T-helper 1 cell treated with Interleukin-12 subunit alpha and Interleukin-12 subunit beta and Interleukin-4 antibody, amounts not matched to agents 30 μg/mL and 1 μg/mL, for 36 hours (primary cell): ENCODE results near the gene ABHD12.
"Not testable (repeated sequence)": the region's sequence is repeated elsewhere in the genome, so short reads cannot be mapped to it uniquely, and the experiment has no call there.

ENCODE experiments used
- H3K27ac Mint-ChIP-seq: one replicate; pipeline ENCODE4 v1.8.0; 2021; ENCODE audit warnings: mild to moderate bottlenecking, mixed read lengths
- H3K27me3 Mint-ChIP-seq: one replicate; pipeline ENCODE4 v1.8.0; 2021; ENCODE audit warnings: low read depth, mixed read lengths
- H3K36me3 Mint-ChIP-seq: one replicate; pipeline ENCODE4 v1.8.0; 2021; ENCODE audit warnings: low read depth, mixed read lengths
- H3K4me1 Mint-ChIP-seq: one replicate; pipeline ENCODE4 v1.8.0; 2021; ENCODE audit warnings: low read depth, mixed read lengths
- H3K4me3 Mint-ChIP-seq: one replicate; pipeline ENCODE4 v1.8.0; 2021; ENCODE audit warnings: mild to moderate bottlenecking, moderate library complexity, mixed read lengths
- H3K9me3 Mint-ChIP-seq: one replicate; pipeline ENCODE4 v1.8.0; 2021; ENCODE audit warnings: mixed read lengths

Gene ABHD12

GRCh38 chr20:25353353-25353746 lies 37.3 kb downstream of the ABHD12 start:
- Mint-ChIP-seq H3K9me3 (peaks cover 5% of the 10 kb centered on the region), H3K4me3 (no peak overlapping the region), H3K27ac (no peak overlapping the region), H3K27me3 (no peaks in the 10 kb centered on the region), H3K4me1 (peaks cover 25% of the 10 kb centered on the region), H3K36me3 (peaks cover 3% of the 10 kb centered on the region)

GRCh38 chr20:25352746-25353145 lies 37.9 kb downstream of the ABHD12 start:
- Mint-ChIP-seq H3K36me3 (peaks cover 3% of the 10 kb centered on the region), H3K4me3 (no peak overlapping the region), H3K9me3 (peaks cover 5% of the 10 kb centered on the region), H3K27ac (no peak overlapping the region), H3K4me1 (peaks cover 19% of the 10 kb centered on the region), H3K27me3 (no peaks in the 10 kb centered on the region)

GRCh38 chr20:25351024-25351360 lies 39.6 kb downstream of the ABHD12 start:
- H3K36me3 Mint-ChIP-seq = peaks cover 3% of the 10 kb centered on the region
- no peak overlapping the region for H3K4me3 Mint-ChIP-seq
- H3K4me1 Mint-ChIP-seq = peaks cover 17% of the 10 kb centered on the region

GRCh38 chr20:25346349-25346748 lies 44.3 kb downstream of the ABHD12 start:
- Mint-ChIP-seq H3K4me1 (peaks cover 28% of the 10 kb centered on the region), H3K27ac (no peak overlapping the region), H3K27me3 (no peaks in the 10 kb centered on the region), H3K4me3 (no peak overlapping the region), H3K36me3 (peaks cover 7% of the 10 kb centered on the region), H3K9me3 (no peaks in the 10 kb centered on the region)

More at GRCh38 chr20:25351024-25351360, 39.6 kb downstream of the ABHD12 start:
- Mint-ChIP-seq H3K27ac (no peak overlapping the region), H3K27me3 (no peaks in the 10 kb centered on the region), H3K9me3 (peaks cover 5% of the 10 kb centered on the region)

GRCh38 chr20:25345721-25346120 lies 44.9 kb downstream of the ABHD12 start:
- no peak overlapping the region for H3K27ac Mint-ChIP-seq
- H3K4me3 Mint-ChIP-seq = no peak overlapping the region
- no peaks in the 10 kb centered on the region for H3K27me3 Mint-ChIP-seq
- H3K9me3 Mint-ChIP-seq = no peaks in the 10 kb centered on the region
- H3K4me1 Mint-ChIP-seq = peaks cover 28% of the 10 kb centered on the region
- H3K36me3 Mint-ChIP-seq = peaks cover 7% of the 10 kb centered on the region

- peaks cover 7% of the 10 kb centered on the region for H3K36me3 Mint-ChIP-seq
- H3K4me3 Mint-ChIP-seq = no peak overlapping the region
- H3K27ac Mint-ChIP-seq = no peak overlapping the region
- no peaks in the 10 kb centered on the region for H3K27me3 Mint-ChIP-seq
- H3K4me1 Mint-ChIP-seq = peaks cover 33% of the 10 kb centered on the region
- no peaks in the 10 kb centered on the region for H3K9me3 Mint-ChIP-seq
These were observed 46.0 kb downstream of the ABHD12 start for GRCh38 chr20:25344634-25345033.

- Mint-ChIP-seq H3K36me3 (peaks cover 7% of the 10 kb centered on the region), H3K4me3 (no peak overlapping the region), H3K27ac (no peak overlapping the region), H3K27me3 (no peaks in the 10 kb centered on the region), H3K9me3 (no peaks in the 10 kb centered on the region), H3K4me1 (peaks cover 34% of the 10 kb centered on the region)
These were observed 48.6 kb downstream of the ABHD12 start for GRCh38 chr20:25341716-25342680.

- Mint-ChIP-seq H3K27ac (no peak overlapping the region), H3K4me1 (peaks cover 25% of the 10 kb centered on the region), H3K4me3 (no peak overlapping the region), H3K27me3 (no peaks in the 10 kb centered on the region), H3K9me3 (no peaks in the 10 kb centered on the region), H3K36me3 (peaks cover 9% of the 10 kb centered on the region)
These were observed 50.3 kb downstream of the ABHD12 start for GRCh38 chr20:25340380-25340779.

- Mint-ChIP-seq H3K27me3 (no peaks in the 10 kb centered on the region), H3K4me3 (no peak overlapping the region), H3K36me3 (peaks cover 6% of the 10 kb centered on the region), H3K27ac (no peak overlapping the region), H3K4me1 (peaks cover 21% of the 10 kb centered on the region), H3K9me3 (no peaks in the 10 kb centered on the region)
These were observed 51.0 kb downstream of the ABHD12 start for GRCh38 chr20:25339608-25340007.

GRCh38 chr20:25338112-25339023 lies 52.3 kb downstream of the ABHD12 start:
- Mint-ChIP-seq H3K27ac (no peak overlapping the region), H3K36me3 (peaks cover 2% of the 10 kb centered on the region), H3K4me3 (no peak overlapping the region), H3K4me1 (peaks cover 11% of the 10 kb centered on the region), H3K27me3 (no peaks in the 10 kb centered on the region), H3K9me3 (no peaks in the 10 kb centered on the region)

GRCh38 chr20:25336561-25337422 lies 53.8 kb downstream of the ABHD12 start:
- no peaks in the 10 kb centered on the region for H3K27me3 Mint-ChIP-seq
- no peaks in the 10 kb centered on the region for H3K9me3 Mint-ChIP-seq
- peaks cover 8% of the 10 kb centered on the region for H3K4me1 Mint-ChIP-seq
- H3K36me3 Mint-ChIP-seq = peaks cover 3% of the 10 kb centered on the region
- H3K4me3 Mint-ChIP-seq = no peak overlapping the region
- H3K27ac Mint-ChIP-seq = no peak overlapping the region

GRCh38 chr20:25334972-25335371 lies 55.7 kb downstream of the ABHD12 start:
- H3K4me3 Mint-ChIP-seq, H3K9me3 Mint-ChIP-seq: not testable (repeated sequence)

GRCh38 chr20:25328954-25329498 lies 61.6 kb downstream of the ABHD12 start:
- H3K27ac Mint-ChIP-seq = peak overlapping the region; percentile 72
- H3K4me1 Mint-ChIP-seq = peaks cover 11% of the 10 kb centered on the region
- no peaks in the 10 kb centered on the region for H3K9me3 Mint-ChIP-seq
- H3K36me3 Mint-ChIP-seq = peaks cover 7% of the 10 kb centered on the region
- no peaks in the 10 kb centered on the region for H3K27me3 Mint-ChIP-seq
- no peak overlapping the region for H3K4me3 Mint-ChIP-seq

More at GRCh38 chr20:25334972-25335371, 55.7 kb downstream of the ABHD12 start:
- not testable (repeated sequence) for H3K27ac Mint-ChIP-seq, H3K36me3 Mint-ChIP-seq, H3K4me1 Mint-ChIP-seq, H3K27me3 Mint-ChIP-seq
